AG20443 (cell line): ENCODE measurements around the gene CAVIN4.
A peak's percentile ranks its signal among the peaks of the same experiment; 100 is the strongest.

Experiments used
- DNase-seq: peaks from one replicate; pipeline ENCODE4 v3.0.0; 2012; ENCODE audit warnings: low spot score, mixed read lengths

CAVIN4 gene

DNA sequence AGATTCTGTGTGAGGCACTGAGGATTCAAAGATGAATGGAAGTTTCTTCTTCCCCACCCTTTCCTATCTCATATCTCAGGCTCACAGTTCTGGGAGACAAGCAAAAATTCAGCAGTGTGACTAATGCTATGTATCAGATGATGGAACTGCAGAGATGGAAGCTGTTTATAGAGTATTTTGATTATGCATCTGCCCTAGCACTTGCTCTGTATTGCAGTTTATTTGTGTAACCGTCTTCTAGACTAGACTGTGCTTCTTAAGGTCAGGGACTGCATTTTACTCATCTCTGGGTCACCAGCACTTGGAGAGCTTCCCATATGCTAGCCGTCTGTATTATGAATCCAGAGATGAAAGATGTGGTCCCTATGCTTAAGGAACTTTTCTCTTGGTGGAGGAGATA is 12.6 kb downstream of the CAVIN4 start:
- peak; percentile 44 for DNase-seq

DNA sequence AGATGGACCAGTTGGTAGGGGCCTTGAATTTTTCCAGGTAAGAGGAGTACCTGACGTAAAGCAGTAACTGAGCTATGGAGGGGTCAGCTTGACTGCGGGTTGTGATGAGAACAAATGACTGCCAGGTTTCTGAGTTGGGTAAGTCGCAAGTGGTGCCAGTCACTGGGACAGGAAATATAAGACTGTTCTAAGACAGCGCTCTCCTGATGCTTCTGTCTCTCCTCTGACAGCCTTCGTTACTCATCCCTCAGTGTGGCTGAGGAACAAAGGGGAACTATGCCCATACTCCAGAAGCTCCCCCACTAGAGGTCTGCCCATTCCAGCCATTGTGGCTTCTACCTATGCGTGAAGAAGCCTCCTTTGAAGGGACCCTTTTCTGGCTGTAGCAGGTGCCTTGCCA is 13.3 kb downstream of the CAVIN4 start:
- no peak for DNase-seq

DNA sequence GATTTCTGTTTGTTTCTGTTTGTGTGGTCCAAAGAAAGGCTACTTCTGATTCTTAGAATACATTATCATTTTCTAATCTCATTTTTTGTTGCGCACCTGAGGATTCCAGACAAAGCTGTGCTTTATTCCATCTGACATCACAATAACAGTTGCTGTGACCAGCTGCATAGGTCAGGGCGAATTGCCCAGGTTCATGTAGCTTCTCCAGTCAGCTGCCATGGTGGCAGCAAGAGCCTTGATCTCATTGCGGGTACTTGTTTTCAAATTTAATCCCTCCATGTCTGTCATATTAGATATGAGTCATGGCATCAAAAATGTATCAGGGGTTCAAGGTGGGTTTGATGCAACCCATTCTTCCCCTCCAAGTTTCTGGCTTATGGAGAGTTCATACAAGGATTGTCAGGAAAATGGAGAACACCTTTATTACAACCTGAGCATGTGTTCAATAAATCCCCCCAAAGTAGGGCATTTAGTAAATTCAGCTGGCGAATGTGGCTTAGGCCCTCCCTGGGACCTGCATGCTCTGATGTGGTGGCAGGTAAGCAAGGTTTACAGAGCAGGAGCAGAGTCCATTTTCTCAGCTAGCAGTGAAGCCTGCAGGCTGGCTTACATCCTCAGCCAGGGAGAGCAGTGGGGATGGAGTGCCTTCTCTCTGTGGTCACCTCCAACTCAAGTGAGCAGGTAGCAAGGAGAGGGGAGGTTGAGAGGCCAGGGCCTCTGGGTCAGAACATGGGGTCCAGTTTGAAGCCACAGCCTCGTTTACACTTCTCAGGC is 13.9 kb downstream of the CAVIN4 start:
- no peak for DNase-seq

- DNase-seq, result peak; percentile 57
These were observed 17.7 kb downstream of the CAVIN4 start for GRCh38 chr9:100595391-100596199.

DNA sequence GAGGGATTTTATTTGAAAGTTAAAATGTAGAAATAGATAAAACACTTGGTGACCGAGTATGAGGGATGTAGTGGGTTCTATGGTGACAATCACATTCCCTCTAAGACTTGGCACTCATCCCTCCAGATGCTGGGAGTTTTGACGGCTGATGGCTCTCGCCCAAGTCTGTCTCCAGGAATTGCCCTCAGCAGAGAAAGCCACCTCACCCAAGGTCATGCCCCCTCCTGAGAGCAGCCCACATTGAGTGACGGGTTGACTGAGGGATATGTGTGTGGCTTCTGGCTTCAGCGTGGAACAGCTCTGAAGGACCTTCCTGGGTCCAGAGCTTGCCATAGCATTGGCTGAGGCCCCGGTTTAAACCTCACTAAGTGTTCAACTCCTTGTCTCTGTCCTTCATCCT is 19.4 kb downstream of the CAVIN4 start:
- no peak for DNase-seq

GRCh38 chr9:100598641-100599145 is 20.8 kb downstream of the CAVIN4 start:
- peak; percentile 98 for DNase-seq

- no peak for DNase-seq
These were observed 22.7 kb downstream of the CAVIN4 start for GRCh38 chr9:100600521-100601079.

DNA sequence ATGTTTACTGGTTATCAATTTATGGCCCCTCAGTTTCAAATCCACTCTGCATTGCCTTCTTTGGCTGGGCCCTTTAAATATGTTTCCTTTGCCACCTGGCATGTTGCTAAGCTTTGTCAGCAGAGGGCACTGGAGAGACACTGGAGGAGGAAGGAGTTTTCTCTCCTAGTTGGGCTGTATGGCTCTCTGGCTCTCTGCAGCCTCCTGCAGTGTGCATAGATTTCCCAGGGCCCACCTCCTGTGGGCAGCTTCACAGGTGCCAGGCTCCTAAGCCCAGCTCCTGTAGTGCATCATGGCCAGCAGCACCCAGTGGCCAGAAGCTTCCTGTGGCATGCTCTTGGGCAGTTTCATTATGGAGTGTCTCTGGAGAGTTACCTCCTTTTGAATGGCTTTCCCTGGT is 23.3 kb downstream of the CAVIN4 start:
- peak; percentile 73 for DNase-seq

DNA sequence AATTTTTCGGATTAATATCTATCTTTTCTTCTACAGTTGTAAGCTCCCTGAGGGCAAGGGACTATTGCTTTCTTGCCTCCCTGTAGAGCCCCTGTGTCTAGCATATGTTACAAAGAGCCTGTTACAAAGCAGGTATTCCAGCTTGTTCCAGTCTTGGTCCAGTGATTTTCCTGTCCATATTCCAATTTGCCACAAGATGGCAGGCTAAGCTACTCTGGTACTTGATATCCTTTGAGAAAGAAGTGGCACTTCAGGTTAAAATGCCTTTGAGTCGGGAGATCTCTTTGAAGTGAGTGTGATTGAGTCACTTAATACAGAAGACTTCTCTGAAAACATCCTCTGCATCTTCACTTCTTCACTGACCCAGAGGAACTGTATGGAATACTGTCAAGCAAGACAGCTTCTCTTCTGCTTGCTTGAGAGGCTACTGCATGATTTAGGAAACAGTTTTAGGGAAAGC is 24.5 kb downstream of the CAVIN4 start:
- peak; percentile 55 for DNase-seq

DNA sequence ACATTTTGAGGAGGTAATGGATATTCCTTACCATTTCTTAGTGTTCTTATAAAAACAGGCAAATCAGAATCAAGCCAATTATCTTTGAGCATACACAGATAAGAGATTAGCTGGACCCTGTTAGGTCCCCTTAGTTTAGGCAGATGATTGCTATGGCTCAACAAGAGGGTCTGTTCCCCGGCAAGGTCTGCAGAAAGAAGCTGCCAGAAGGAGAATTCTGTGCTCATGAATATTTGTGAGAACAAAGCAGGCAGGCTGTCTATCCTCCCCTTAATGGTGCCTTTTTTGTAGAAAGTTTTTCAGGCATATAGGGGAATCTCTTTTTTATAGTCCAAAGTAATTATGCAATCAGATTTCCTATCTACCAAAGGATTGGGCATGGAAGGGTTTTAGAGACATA is 27.5 kb downstream of the CAVIN4 start:
- no peak for DNase-seq

- DNase-seq, result no peak
These were observed 41.3 kb downstream of the CAVIN4 start for GRCh38 chr9:100619194-100619593.

- DNase-seq, result no peak
These were observed 41.8 kb downstream of the CAVIN4 start for GRCh38 chr9:100619665-100620064.

DNA sequence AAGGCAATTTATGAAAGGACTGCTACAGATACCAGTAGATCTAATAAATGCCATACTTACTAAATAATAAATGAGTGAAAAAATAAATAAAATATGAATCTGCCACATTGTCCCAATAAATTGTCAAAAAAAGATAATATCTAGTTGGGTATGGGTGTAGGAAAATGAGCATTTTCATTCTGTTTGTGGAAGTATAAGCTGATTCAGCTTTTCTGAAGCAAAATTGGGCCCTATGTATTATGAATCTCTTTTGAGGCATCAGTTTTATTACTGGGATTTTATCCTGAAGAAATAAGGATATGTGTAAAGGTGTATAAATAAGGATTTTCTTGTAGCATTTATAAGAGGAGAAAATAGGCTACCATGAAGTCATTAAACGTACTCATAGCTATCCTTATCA is 46.1 kb downstream of the CAVIN4 start:
- DNase-seq, result no peak

- no peak for DNase-seq
These were observed 49.1 kb downstream of the CAVIN4 start for GRCh38 chr9:100626949-100627348.

GRCh38 chr9:100637787-100638186 is 59.9 kb downstream of the CAVIN4 start:
- DNase-seq, result no peak
